TTC549 (cell line): ENCODE data around the gene ACSF2.

Source experiments
- FAIRE-seq: peaks from 2 replicates; lab custom pipeline; 2012; peaks lifted over from hg19 to GRCh38; lab: Jason Lieb, UNC

ACSF2 gene

DNA sequence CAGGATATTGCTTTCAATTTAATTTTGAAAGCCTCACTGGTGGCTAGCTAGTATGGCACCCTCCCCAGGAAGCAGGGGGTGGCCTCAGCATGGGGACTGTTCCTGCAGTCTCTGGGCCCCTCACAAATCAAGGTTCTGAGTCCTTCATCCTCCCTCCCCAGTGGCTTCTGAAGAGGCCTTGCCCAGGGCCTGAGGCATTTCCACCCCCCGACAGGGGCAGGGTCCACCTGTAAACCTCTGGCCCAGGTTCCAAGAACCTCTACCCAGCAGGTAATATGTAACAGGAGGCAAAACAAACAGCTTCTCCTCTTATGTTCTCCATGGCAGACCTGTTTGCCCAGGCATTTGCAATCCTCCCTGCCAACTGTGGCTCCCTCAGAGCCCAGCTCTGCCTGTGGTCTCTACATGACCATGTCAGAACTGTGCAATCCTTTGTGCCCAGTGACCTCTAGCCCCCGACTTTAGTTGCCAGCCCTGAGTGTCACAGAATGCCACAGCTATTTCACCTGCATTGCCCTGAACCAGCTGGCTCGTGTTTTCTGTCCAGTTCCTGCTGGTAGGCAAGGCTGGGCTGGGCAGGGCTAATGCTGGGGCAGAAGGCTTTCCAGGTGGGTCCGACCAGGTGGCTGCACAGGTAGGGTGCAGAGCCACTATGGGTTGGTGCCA, 14.3 kb downstream of the ACSF2 start:
- no peak for FAIRE-seq

DNA sequence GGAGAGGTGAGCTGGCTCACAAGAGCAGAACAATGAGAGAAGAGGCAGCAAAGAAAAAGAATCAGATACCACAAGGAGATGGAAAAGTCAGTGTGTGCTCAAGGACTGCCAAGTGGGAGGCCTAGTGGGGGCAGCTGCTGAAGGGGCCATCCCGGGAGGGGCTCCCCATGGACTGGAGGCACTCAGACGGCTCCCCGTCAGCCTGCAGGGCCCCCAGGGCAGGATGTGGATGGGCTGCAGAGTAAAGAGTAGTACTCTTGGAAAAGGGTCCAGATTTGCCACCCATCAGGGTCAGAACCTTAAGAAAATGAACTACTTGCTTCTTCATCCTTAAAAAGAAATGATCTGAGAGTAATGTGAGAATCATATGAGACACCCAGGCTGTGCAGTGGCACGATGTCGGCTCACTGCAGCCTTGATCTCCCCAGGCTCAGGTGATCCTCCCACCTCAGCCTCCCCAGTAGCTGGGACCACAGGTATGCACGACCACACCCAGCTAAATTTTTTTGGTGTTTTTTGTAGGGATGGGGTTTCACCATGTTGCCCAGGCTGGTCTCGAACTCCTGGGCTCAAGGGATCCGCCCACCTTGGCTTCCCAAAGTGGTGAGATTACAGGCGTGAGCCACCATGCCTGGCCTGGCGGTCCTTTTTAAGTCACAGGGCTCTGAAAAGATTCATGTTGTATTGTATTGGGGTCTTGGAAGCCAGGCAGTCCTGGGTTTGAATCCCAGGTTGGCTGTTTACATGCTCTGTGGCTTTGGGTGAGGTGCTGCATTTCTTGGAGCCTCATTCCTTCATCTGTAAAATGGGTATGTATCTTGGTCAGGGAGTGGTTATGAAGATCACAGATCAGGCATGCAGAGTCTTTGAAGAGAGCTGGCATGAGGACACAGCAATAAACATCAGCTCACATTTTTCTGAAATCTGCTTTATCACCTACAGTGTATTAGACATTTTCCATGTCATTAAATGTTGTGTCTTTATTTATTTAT, 15.1 kb downstream of the ACSF2 start:
- no peak for FAIRE-seq

DNA sequence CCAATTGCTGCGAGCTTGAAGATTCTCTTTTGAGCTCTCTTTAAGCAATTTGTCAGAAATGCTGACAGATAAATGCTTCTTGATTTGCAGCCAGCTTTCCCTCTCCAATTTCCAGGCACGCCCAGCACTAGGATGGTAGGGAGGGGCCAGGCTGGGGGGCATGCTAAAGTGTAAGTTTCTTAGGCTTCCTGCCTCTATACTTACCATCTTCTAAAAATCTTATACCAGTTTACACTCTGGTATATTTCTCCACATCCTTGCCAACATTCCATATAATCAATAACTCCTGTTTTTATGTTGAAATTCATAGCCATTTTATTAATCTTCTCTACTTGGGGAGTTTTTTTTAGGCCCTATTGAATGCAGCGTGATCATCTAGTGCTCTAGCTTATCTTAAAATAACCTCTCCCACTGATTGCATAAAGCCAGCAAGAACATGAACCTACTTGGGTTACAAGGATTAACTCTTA, 17.5 kb downstream of the ACSF2 start:
- FAIRE-seq = no peak

DNA sequence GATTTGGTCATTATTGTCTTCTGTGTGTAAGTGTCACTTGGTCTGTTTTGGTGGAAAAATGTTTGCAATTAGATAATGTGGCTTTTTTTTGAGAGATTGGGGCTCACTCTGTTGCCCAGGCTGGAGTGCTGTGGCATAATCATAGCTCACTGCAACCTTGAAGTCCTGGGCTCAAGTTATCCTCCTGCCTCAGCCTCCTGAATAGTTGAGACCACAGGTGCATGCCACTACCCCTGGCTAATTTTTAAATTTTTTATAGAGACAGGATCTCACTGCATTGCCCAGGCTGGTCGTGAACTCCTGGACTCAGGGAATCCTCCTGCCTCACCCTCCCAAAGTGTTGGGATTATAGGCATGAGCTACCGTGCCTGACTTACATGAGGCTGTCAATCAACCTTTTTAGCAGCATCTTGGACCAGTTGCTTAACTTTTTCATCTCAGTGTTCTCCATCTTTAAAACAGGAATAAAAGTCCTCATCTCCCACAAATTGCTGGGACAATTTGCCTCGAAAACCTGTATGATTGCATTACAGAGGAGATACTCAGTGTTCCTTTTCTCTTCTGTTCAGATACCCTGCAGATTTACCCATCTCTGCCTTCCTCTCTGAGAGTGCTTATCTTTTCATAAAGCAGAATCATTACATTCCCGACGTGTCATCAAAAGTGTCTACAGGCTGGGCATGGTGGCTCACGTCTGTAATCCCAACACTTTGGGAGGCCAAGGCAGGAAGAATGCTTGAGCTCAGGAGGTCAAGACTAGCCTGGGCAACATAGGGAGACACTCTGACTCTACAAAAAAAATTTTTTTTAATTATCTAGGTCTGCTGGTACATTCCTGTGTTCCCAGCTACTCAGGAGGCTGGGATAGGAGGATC, 19.1 kb downstream of the ACSF2 start:
- no peak for FAIRE-seq

DNA sequence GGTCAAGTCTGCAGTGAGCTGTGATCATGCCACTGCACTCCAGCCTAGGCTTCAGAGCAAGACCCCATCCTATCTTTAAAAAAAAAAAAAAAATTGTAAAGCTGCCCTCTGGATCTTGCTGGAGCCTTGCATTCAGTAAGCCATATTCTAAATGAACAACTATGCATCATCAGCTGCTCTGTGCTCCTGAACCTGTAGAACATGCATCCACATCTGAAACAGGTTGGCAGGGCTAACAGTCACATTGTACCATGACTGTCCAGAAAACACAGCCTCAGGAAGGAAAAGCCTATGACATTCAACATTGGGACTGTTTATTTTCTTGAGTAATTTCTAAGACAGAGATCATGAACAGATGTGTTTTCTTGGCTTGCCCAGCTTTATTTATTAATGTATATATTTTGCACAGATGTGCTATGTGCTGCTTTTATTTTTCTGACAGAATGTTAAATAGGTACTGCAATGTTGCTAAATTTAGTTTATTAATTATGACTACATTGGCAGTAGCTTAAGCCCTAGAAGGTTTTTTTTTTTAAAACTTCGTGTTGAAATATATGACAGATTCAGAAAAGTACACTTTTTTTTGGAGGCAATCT, 19.8 kb downstream of the ACSF2 start:
- FAIRE-seq = no peak

DNA sequence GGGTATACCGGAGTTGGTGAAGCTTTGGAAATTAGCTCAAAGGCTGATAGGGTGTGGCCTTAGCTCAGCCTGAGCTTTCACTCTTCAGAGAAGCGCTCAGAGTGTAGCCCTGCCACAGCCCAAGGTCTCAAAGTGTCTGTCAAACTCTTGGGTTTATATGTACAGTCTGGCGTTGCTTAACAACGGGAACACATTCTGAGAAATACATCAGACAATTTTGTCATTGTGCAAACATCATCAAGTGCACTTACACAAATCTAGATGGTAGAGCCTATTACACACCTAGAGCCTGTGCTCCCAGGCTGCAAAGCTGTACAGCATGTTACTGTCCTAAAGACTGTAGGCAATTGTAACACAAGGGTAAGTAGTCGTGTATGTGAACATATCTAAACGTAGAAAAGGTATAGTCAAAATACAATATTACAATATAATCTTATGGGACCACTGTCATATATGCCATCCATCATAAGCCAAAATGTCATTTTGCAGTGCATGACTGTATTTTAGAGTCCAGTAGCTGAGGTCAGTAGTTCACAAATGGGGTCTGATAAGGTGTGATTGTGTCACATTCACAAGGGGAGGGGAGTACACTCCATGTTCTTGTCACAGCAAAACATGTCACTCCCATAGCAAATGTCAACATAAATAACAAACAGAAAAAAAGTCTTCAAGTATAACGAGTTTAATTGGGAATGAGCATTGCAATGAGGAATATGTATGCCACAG, 22.0 kb downstream of the ACSF2 start:
- no peak for FAIRE-seq

DNA sequence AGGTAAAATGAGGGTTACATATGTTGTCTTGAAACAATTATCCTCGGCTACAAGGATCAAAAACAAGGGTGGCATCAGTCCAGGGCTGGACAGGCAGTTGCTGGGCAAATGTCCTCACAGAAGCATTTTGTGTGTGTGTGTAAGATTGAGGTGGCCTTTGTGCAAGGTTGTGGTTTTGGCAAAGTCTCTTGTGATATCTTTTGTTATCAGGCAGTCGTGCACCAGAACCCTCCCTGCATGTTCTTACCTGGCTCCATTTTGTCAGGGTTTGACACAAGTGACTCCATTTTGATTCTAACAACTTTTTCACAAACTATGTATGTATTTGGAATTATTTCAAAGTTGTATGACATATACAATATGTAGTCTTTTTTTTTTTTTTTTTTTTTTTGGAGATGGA, 22.6 kb downstream of the ACSF2 start:
- no peak for FAIRE-seq

DNA sequence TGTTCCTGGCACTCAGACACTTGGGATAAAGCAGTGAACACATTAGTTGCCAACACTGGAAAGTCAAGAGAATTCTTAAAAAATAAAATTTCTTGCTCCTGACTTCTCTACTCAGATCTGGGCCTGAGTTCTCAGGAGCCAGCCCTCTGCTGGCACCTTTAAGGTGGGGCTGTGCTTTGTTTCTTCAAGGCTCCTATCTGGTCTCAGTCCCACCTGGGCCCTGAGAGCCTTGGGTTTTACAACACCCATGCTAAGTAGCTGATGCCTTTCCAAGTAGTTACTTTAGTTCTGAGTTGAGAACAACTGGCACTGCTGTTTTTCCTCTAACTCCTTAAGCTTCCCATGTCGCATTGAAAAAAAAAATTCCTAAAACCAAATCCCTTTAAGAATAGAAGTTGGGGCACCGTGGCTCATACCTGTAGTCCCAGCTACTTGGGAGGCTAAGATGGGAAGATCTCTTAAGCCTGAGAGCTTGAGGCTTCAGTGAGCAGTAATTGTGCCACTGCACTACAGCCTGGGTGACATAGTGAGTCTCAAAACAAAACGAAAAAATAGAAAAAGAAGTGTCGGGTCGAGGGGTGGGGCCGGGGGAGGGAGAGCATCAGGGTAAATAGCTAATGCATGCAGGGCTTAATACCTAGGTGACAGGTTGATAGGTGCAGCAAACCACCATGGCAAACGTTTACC, 26.1 kb downstream of the ACSF2 start:
- no peak for FAIRE-seq

DNA sequence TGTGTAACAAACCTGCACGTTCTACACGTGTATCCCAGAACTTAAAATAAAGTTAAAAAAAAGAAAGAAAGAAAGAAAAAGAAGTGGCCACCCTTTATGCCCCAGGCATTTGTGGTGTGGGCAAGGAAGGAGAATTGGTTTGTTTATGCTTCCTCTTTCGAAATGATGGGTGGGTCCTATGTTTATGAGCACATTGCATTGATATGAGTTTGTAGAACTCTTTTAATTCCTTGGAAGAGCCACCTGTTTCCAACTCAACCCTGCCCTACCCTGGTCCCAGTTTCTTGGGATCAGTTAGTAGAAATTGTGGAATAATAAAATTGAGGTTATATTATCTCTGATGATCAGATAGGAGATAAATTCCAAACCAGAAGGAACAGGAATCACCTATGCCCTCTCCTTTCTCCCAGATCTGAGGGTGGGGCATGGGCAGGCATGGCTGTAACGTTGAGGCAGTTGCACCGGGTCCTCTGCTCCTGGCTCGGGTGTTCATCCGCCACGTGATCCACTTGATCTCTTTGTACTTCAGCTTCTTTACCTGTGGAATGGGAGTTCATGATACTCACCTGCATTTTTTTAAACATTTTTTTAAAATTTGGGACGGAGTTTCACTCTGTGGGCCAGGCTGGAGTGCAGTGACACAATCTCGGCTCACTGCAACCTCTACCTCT, 26.7 kb downstream of the ACSF2 start:
- FAIRE-seq = no peak

DNA sequence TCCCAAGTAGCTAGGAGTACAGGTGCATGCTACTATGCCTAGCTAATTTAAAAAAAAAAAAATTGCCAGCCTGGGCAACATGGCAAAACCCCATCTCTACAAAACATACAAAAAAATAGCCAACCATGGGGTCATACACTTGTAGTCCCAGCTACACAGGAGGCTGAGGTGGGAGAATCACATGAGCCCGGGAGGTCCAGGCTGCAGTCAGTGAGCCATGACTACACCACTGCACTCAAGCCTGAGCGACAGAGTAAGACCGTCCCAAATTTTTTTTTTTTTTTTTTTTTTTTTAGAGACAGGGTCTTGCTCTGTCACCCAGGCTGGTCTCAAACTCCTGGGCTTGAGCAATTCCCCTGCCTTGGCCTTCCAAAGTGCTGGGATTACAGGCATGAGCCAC, 27.9 kb downstream of the ACSF2 start:
- no peak for FAIRE-seq

DNA sequence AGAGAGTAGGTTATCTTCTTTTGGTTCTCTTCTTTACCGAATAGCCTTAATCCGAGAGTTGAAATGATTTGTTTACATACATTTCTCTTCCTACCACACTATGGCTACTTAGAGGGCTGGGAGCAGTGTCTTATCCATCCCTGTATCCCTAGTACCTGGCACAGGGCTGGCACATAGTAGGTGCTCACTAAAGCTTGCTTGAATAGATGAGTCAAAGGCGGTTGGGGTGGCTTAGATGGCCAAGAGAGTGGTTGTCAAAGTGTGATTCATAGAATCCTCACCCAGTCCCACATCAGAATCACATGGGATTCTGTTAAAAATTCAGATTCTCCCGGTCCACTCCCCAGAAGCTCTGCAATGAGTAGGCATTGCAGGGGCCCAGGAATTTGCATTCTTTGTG, 31.6 kb downstream of the ACSF2 start:
- FAIRE-seq = no peak

DNA sequence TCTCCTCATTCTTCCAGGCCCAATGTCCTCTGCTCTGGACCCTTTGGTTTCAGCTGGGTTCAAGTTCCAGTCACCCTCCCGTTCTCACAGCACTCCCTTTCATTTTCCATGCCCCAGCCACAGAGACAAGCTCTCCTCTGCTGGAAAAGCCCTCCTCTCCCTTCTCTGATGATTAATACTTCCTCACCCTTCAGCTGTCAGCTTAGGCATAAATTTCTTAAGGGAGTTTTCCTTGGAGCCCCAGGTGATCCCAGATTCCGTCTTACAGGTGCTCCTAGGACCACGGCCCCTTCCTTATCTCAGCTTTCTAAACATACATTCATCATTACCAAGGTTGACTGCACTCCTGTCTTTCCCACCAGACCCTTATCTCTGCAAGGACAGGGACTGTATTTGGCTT, 32.3 kb downstream of the ACSF2 start:
- no peak for FAIRE-seq

DNA sequence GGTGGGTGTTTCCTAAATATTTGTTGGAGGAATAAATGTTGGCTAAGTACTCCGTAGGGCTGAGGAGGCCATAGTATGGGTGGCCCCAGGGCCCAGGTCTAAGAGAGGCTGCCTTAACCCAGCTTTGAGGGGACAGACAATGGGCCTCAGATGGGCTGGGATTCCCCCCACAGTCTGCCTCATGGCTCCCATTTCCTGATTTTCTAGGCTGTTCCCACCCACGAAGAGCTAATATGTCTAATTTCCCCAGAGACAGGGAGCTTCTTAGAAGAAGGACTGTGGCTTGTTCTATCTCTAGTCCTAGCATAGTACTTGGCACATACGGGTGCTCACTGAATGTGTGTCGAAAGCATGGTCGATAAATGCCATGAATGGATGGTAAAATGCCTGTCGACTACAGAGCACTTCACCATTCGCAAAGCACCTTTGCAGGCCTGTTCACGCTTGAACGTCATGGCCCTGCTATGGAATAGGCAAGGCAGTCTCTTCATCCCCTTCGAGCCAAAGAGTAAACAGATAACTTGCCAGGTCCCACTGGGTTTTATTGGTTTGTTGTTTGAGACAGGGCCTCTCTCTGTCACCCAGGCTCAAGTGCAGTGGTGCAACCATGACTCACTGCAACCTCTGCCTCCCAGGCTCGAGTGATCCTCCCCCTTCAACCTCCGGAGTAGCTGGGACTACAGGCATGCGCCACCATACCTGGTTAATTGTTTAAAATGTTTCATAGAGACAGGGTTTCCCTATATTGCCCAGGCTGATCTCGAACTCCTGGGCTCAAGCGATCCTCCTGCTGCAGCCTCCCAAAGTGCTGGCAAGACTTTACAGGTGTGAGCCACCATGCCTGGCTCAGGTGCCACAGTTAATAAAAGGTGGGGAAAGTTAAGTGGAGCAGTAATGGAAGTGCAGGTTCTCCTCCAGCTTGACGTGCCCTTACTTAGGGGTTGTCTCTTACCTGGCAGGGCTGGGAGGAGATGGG, 33.0 kb downstream of the ACSF2 start:
- FAIRE-seq = no peak

DNA sequence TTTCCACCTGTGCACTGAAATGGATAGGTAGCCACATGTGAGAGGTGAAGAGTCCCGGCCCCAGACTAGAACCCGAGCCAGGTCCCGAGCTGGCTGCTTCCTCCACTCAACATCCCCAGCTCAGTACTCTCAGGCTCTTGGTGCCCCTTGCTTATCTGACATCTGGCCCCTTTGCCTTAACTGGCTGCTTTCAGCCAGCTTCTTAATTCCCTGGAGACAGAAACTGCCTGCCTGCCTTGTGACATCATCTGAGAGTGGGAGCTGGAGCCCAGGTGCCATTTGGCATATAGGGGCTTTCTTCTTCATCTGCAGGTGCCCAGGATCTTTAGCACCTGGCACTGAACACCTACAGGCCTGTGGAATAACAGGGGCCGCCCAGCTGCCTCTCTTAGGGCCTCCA, 33.7 kb downstream of the ACSF2 start:
- FAIRE-seq = no peak

DNA sequence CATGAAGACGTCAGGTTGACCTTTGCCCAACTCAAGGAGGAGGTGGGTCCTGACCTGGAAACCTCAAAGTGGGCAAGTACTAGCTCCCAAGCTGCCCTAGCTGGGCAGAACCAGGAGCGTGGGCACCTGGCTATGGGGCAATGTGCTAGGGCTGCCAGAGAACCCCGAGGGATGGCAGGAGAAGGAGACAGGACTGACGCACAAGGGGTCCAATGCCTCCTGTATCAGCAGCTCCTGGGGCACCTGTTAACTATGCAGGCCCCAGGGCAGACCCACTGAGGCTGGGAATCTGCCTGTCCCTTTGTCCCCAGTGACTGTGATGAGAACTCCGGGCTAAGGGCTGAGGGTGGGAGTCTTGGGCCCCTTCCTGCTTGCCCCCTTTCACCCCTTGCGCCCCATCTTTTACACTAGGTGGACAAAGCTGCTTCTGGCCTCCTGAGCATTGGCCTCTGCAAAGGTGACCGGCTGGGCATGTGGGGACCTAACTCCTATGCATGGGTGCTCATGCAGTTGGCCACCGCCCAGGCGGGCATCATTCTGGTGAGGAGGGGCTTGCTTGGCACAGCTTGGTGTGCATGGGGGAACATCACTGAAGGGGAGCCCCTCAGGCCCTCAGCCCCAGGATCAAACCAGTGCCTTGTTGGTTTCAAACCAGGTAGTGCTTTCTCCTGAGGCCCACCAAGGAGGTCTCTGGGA, 35.0 kb downstream of the ACSF2 start:
- no peak for FAIRE-seq

DNA sequence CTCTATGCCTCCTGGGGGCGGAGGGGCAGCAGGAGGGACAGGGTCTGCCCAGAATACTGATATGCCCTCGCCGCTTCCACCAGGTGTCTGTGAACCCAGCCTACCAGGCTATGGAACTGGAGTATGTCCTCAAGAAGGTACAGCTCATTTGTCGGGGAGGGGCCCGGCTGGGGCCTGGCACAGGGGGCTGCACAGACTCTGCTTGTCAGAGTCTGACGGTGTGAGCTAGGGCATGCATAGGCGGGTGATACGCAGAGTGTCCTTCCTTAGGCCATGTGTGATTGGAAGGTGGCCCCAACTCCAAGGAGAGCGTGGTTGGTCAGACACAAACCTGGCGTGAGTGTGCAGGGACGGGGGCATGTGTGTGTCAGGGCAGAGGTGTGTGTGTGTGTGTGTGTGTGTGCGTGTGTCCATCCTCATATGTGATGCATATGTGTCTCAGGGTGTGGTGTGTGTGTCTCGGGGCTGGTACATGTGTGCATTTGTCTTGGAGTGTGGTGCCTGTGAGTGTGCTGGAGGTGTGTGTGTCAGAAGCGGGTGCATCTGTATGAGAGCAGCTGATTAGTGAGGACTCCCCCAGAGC, 35.6 kb downstream of the ACSF2 start:
- FAIRE-seq = no peak

DNA sequence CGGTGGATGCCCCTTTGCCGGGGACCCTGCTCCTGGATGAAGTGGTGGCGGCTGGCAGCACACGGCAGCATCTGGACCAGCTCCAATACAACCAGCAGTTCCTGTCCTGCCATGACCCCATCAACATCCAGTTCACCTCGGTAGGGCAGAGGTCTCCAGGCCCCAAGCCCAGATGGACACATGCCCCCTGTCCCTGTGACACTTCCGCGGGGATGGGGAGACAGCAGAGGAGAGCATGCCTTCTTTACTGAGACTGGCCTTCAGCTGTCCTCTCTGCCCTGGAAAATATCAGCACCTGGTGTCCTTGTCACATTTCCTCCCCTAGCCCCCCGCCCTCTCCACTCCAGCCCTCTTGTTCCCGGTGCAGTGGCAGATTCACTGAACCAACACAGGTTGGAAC, 36.4 kb downstream of the ACSF2 start:
- no peak for FAIRE-seq

DNA sequence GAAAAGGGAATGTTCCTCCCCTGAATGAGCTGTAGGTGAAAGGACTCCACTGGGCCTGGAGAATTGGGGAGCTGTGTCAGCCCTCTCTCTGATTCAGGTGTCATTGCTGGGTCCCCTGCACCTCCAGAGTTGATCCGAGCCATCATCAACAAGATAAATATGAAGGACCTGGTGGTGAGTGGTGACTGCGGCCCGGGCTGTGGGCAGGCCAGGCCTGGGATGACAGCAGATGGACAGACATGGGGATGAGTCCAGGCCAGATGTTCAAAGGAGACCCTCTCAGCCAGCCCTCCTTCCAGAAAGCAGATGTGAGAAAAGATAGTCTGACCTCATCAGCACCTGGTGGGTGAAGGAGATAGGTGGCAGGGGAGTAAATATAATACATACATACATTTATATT, 38.1 kb downstream of the ACSF2 start:
- FAIRE-seq = no peak
